Activated T-helper 17 cell treated with anti-CD3 and anti-CD28 coated beads, Interleukin-2, amount 50 U/mL, for 72 hours (primary cell): Measurements from ENCODE around the gene EVA1A. TPM values are rescaled to one million over a fixed set of nuclear protein-coding genes. Genes with fewer than 3 reads are reported as not detected.

ENCODE experiments used
- ATAC-seq: fragments of 150-1000 bp; cut with Tn5 transposase; replicated peaks from 2 replicates; pipeline ENCODE4 v1.10.0; 2021; ENCODE audit warnings: mild to moderate bottlenecking, moderate library complexity
- H3K27ac Mint-ChIP-seq: one replicate; pipeline ENCODE4 v1.8.0; 2022; ENCODE audit warnings: mixed read lengths
- H3K27me3 Mint-ChIP-seq: one replicate; pipeline ENCODE4 v1.8.0; 2022; ENCODE audit warnings: mixed read lengths
- H3K36me3 Mint-ChIP-seq: one replicate; pipeline ENCODE4 v1.8.0; 2022; ENCODE audit warnings: low read depth, mild to moderate bottlenecking, mixed read lengths
- H3K4me1 Mint-ChIP-seq: one replicate; pipeline ENCODE4 v1.8.0; 2022; ENCODE audit warnings: mixed read lengths
- H3K4me3 Mint-ChIP-seq: one replicate; pipeline ENCODE4 v1.8.0; 2022; ENCODE audit warnings: mild to moderate bottlenecking, mixed read lengths
- H3K9me3 Mint-ChIP-seq: one replicate; pipeline ENCODE4 v1.8.0; 2022; ENCODE audit warnings: mixed read lengths
- total RNA-seq, 2 donors: library from RNA; stranded (reverse); gene quantifications; one replicate each; pipeline ENCODE4 v1.2.3, GENCODE V29; 2022

The EVA1A gene, protein sequence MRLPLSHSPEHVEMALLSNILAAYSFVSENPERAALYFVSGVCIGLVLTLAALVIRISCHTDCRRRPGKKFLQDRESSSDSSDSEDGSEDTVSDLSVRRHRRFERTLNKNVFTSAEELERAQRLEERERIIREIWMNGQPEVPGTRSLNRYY
- not detected for total RNA-seq

DNA sequence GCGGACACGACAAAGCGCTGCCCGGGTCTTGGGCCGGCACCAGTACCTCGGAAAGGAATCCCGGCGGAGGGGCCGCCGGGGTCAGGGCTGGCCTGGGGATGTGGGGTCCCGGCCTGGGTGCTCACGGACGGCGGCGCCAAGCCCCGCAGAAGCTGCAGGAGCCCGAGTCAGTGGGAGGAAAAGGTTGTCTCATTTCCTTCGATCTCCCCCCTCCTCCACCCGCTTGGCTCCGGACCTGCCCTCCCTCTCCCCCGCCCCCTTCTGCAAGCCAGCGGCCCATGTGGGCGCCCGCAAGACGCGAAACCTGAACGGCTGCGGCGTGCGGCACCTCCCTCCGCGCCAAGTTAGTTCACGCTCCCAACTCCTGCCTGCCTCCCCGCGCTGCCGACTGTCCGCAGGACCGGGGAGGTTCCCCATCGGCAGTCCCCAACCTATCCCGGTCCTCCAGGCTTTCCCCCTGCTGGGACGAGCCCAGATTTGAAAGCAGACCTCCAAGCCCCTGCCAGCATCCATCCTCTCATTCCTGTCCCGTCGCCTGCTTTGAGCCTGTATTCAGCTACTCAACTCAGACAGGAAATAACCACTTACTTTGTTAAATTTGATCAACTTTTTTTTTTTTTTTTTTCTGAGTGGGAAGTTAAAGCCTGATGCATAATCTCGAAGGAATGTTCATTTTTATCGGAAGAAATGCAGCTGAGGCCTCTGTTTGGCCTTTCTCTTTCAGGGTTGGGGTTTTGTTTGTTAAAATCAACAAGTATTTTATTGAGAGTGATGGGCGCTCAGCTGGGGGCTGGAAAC, at the start of gene EVA1A:
Gene EVA1A (minus strand): TSS at position 172 of the 798 bp plus-strand sequence. CDS start 42,799 bp downstream, outside the sequence.
- ATAC-seq: no peak
- Mint-ChIP-seq H3K27ac (no peak within 1 kb of the TSS), H3K4me1 (peaks cover 5% of the 10 kb centered on the region), H3K9me3 (no peaks in the 10 kb centered on the region), H3K4me3 (peak within 1 kb of the TSS; percentile 63), H3K27me3 (peaks cover 62% of the 10 kb centered on the region), H3K36me3 (no peaks in the 10 kb centered on the region)

DNA sequence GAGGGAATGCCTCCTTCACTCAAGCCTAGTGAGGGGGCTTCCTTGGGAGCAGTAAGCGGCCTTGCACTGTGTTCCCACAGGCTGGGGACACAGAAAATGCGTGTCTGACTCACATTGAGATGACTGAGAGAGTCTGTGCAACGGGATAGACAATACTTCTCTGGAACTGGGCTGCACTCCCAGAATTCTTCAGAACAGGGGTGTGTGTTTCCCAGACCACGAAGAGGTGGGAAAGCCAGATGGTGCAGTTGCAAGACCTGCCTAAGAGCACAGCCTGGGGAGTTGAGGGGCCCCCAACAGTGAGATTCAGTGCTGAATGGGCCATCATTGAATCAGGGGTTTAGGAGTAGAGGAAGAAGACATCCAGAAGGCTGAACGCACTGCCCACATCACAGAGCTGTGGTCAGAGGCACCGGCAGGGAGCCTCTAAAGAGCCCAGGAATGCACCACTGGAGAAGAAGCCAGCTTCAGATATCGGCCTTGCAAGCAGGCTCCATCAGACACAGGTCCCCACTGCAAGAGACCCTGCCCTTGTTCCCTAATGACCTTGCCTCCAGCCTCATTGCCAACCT, 49.3 kb upstream of the EVA1A start:
- H3K27me3 Mint-ChIP-seq: peaks cover 59% of the 10 kb centered on the region

GRCh38 chr2:75609334-75609689, 48.6 kb upstream of the EVA1A start:
- Mint-ChIP-seq H3K27me3 (peaks cover 64% of the 10 kb centered on the region), H3K4me3 (no peak overlapping the region), H3K9me3 (no peaks in the 10 kb centered on the region), H3K4me1 (no peaks in the 10 kb centered on the region), H3K27ac (no peak overlapping the region), H3K36me3 (no peaks in the 10 kb centered on the region)
- no peak for ATAC-seq

More for the DNA sequence above, 49.3 kb upstream of the EVA1A start:
- no peaks in the 10 kb centered on the region for H3K9me3 Mint-ChIP-seq
- H3K36me3 Mint-ChIP-seq: no peaks in the 10 kb centered on the region
- ATAC-seq: no peak
- no peak overlapping the region for H3K4me3 Mint-ChIP-seq
- no peaks in the 10 kb centered on the region for H3K4me1 Mint-ChIP-seq
- H3K27ac Mint-ChIP-seq: no peak overlapping the region

- Mint-ChIP-seq H3K36me3 (no peaks in the 10 kb centered on the region), H3K4me1 (no peaks in the 10 kb centered on the region), H3K4me3 (no peak overlapping the region), H3K27me3 (peaks cover 61% of the 10 kb centered on the region), H3K27ac (no peak overlapping the region), H3K9me3 (no peaks in the 10 kb centered on the region)
- ATAC-seq: peak; percentile 62
Observed at GRCh38 chr2:75608684-75609333, 48.1 kb upstream of the EVA1A start.

DNA sequence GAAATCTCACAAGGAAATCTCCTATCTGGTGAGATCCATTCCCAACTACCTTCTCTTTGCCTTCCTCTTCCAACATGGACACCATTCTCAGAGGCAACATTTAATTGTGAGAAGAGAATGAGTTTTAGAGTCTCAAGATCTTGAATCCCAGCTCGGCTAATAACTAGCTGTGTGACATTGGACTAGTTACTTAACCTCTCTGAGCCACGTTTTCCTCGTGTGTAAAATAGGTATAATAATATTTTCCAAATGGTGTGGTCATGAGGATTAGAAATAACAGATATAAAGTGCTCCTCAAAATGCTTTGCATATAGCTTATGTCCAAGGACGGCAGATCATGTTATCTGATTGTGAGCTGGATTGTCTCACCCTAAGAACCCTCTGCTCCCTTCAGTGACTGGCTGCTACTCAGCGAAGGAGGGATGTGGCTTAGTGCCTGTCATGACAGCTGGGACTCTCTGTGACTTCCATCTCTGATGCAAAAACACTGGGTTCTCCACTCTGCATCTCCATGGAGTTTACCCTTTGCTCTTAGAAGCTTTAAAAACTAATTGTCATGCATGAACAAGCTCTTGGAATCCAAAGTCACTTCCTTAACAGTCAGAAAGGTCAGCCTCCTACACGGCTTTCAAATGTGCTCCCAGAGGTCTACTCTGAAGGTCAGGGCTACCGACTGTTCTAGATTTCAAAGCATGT, 47.4 kb upstream of the EVA1A start:
- no peaks in the 10 kb centered on the region for H3K4me1 Mint-ChIP-seq
- peaks cover 65% of the 10 kb centered on the region for H3K27me3 Mint-ChIP-seq
- no peak for ATAC-seq

GRCh38 chr2:75607400-75607798, 46.7 kb upstream of the EVA1A start:
- Mint-ChIP-seq H3K4me3 (no peak overlapping the region), H3K36me3 (no peaks in the 10 kb centered on the region), H3K4me1 (no peaks in the 10 kb centered on the region), H3K9me3 (no peaks in the 10 kb centered on the region), H3K27ac (no peak overlapping the region), H3K27me3 (peaks cover 63% of the 10 kb centered on the region)
- no peak for ATAC-seq

More for the DNA sequence above, 47.4 kb upstream of the EVA1A start:
- Mint-ChIP-seq H3K27ac (no peak overlapping the region), H3K9me3 (no peaks in the 10 kb centered on the region), H3K36me3 (no peaks in the 10 kb centered on the region), H3K4me3 (no peak overlapping the region)

DNA sequence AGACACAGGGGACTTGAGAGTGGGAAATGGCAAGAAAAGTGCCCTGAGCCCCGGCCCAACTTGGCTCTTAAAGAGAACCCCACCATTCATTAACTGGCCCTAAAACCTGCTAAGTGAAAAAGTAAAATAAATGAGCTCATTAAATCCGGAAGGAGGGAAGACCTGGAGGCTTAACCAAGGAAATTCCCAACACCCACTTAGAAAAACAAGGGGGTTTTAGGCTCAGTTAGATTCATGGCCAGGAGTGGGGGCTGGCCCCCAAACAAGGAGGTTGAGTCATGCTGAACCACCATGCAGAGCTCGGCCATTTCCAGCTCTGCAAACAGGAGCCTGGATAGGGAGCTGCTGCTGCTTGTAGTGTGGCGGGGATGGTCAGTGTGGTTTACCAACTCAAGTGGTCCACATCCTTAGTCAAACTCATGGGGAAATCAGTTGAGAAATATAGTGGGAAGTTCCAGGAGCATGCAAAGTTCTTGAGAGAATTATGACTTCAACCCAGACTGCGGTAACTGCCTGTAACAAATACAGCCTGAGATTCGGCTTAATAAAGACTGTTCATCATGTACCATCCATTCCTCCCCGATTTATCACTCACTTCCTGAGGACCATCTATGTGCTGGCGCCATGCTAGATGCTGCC, 46.1 kb upstream of the EVA1A start:
- Mint-ChIP-seq H3K4me1 (no peaks in the 10 kb centered on the region), H3K9me3 (no peaks in the 10 kb centered on the region), H3K36me3 (no peaks in the 10 kb centered on the region), H3K27me3 (peaks cover 62% of the 10 kb centered on the region), H3K4me3 (no peak overlapping the region), H3K27ac (no peak overlapping the region)
- no peak for ATAC-seq

DNA sequence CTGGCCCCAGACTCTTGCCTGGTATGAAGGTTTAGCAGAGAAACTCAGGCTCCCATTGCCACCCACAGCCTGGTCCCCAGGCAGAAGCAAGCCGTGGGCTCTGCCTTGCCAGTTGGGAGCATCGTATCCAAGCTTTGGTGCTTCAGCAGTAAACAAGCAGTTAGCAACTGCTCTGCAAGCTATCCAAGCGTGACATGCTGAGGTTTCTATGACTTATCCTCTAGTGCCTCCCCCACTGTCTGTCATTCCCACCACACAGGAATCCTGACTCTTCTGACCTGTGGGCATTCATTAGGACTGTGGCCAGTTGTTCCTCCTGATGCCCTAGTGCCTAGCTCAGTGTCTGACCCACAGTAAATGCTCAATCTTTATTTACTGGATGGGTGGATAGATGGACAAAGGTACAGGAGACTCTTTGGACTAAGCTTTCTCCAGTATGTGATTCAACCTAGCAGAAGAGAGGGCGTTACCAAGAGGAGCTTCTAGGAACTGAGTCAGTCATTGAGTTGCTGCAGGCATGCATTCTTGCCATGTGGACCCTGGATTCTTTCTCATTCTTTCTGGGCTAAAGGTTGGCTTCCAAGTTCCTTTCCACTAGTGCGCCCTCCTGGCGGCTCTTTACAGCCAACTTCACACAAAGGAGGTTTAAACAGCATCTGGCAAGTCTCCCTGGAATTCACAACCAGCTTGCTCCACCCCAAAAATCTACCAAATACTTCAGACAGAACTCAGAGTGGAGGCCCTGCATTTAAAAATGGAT, 45.2 kb upstream of the EVA1A start:
- Mint-ChIP-seq H3K4me1 (no peaks in the 10 kb centered on the region), H3K27me3 (peaks cover 61% of the 10 kb centered on the region), H3K4me3 (no peak overlapping the region), H3K36me3 (no peaks in the 10 kb centered on the region), H3K9me3 (no peaks in the 10 kb centered on the region), H3K27ac (no peak overlapping the region)
- no peak for ATAC-seq

DNA sequence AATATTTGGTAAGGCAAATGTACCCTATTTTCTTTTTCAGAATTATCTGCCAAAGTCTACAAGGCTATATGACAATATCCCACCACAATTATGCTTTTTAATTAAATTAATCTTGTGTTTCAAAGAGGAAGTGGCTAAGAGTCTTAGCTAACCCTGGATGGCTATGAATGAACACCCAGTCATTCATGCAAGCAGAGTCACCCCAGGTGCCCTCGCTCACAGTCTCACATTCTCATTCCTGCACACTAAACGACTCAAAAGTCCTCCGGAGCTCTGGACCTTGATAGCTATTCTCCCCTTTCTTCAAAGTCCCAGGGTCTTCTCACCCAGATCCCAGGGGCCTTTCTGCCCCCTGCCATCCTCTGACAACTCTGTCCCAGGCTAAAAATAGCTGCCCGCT, 43.7 kb upstream of the EVA1A start:
- H3K4me3 Mint-ChIP-seq: no peak overlapping the region
- H3K36me3 Mint-ChIP-seq: no peaks in the 10 kb centered on the region
- no peaks in the 10 kb centered on the region for H3K4me1 Mint-ChIP-seq
- no peaks in the 10 kb centered on the region for H3K9me3 Mint-ChIP-seq
- H3K27ac Mint-ChIP-seq: no peak overlapping the region
- H3K27me3 Mint-ChIP-seq: peaks cover 52% of the 10 kb centered on the region
- ATAC-seq: no peak

GRCh38 chr2:75603477-75603876, 42.7 kb upstream of the EVA1A start:
- H3K4me1 Mint-ChIP-seq: no peaks in the 10 kb centered on the region
- H3K27me3 Mint-ChIP-seq: peaks cover 51% of the 10 kb centered on the region
- H3K27ac Mint-ChIP-seq: no peak overlapping the region
- no peaks in the 10 kb centered on the region for H3K9me3 Mint-ChIP-seq
- H3K4me3 Mint-ChIP-seq: no peak overlapping the region
- H3K36me3 Mint-ChIP-seq: no peaks in the 10 kb centered on the region
- ATAC-seq: no peak

DNA sequence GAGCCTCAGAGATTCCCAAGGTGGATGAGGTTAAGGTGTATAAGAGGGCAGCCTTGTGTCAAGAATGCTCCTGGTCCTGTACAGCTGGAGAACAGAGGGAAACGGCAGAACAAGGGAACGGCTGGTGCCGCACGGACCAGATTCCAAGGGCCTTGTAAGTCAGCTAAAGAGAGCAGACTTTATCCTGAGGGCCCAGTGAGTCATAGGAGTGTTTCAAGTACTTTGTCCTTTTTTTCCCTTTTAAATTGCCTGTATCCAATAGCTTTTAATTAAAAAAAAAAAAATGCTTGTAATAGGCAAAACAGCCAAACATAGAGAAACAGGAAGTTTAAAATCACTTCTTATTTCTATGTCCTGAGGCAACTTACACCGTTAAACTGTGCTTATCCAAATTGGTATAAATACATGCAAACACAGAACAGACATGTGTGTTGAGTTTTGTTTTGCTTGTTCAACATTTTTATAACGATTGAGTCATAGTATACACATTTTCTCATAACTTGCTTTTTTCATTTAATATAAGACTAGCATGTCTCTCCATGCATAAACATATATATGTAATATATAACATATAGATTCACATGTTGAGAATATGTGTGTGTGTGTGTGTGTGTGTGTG, 42.1 kb upstream of the EVA1A start:
- H3K27ac Mint-ChIP-seq: no peak overlapping the region
- H3K4me3 Mint-ChIP-seq: no peak overlapping the region
- peaks cover 47% of the 10 kb centered on the region for H3K27me3 Mint-ChIP-seq
- H3K4me1 Mint-ChIP-seq: no peaks in the 10 kb centered on the region
- H3K9me3 Mint-ChIP-seq: no peaks in the 10 kb centered on the region
- no peak for ATAC-seq
- no peaks in the 10 kb centered on the region for H3K36me3 Mint-ChIP-seq

GRCh38 chr2:75600461-75601011, 39.8 kb upstream of the EVA1A start:
- H3K4me3 Mint-ChIP-seq: no peak overlapping the region
- no peaks in the 10 kb centered on the region for H3K4me1 Mint-ChIP-seq
- peaks cover 25% of the 10 kb centered on the region for H3K27me3 Mint-ChIP-seq
- H3K9me3 Mint-ChIP-seq: no peaks in the 10 kb centered on the region
- no peak for ATAC-seq
- H3K27ac Mint-ChIP-seq: no peak overlapping the region
- no peaks in the 10 kb centered on the region for H3K36me3 Mint-ChIP-seq

DNA sequence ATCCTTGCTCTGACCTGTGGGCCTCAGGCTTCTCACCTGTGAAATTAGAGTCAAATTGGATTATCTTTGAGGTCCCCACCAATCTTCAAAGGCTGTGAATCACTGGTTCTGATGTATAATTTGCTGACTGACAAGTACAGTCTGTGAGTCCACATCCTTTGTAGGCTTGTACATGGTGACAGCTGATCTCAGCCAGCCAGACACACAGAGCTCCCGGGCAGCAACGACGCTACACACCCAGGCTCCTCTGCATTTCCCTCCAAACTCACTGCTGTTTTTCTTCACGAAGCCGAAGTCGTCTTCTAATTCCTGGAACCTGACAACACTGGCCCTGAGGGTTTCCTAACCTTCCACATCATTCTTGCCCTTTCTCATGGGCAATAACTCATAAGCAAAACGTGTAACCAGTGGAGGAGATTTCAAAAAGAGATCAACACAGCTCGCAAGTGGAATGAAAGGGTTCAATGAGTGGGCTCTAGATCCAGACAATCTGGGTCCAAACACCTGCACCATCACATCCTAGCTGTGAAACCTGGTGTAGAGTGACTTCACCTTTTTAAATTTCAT, 37.9 kb upstream of the EVA1A start:
- H3K4me3 Mint-ChIP-seq: no peak overlapping the region
- no peaks in the 10 kb centered on the region for H3K9me3 Mint-ChIP-seq
- H3K4me1 Mint-ChIP-seq: no peaks in the 10 kb centered on the region
- no peak for ATAC-seq
- H3K27me3 Mint-ChIP-seq: peaks cover 15% of the 10 kb centered on the region
- no peak overlapping the region for H3K27ac Mint-ChIP-seq
- H3K36me3 Mint-ChIP-seq: no peaks in the 10 kb centered on the region
